ENCODE data around the gene GTF2IRD1.
A peak's percentile ranks its signal among the peaks of the same experiment; 100 is the strongest.

The GTF2IRD1 gene

GRCh38 chr7:74582447-74583039 is 128.8 kb downstream of the GTF2IRD1 start:
- H3K27ac ChIP-seq, result peak overlapping the region; percentile 69
- no peak for DNase-seq (ENCODE audit: low spot score)
- no peak for TF ChIP-seq CTCF (conservative IDR thresholded peaks at IDR 0.05; ENCODE audit: low read depth)
- POLR2A ChIA-PET (ENCODE audit: low non-redundant PET), result no interaction called here
- CTCF ChIA-PET, result interaction anchor here (0.6 to 1.2 kb wide), 5 partner anchors 15 to 715 kb away, joined by 4 to 6 read pairs (median 5); no protein-coding TSS in a partner anchor

DNA sequence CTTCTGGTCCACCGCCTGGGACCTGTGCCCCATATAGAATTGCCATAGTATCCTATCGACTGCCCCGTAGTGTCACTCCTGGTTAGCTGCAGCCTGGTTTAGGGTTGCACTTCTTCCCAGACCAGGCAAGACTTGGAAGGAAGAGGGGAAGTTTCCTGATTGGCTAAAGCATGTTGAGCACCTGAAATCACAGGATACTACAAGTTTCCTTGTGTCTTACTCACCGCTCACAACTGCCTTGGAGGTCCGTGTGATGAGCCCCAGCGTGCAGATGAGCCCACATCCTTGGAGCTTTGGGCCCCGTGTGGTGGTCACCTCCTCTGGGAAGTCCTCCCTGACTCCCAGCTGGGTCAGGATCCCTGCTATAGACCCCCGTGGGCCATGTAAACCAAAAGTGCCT is 129.9 kb downstream of the GTF2IRD1 start:
- no peak for TF ChIP-seq CTCF (conservative IDR thresholded peaks at IDR 0.05; ENCODE audit: low read depth)
- ChIA-PET CTCF (interaction anchor here (0.9 kb wide), 1 partner anchor 9 kb away, joined by 4 read pairs; no protein-coding TSS in a partner anchor), POLR2A (ENCODE audit: low non-redundant PET) (no interaction called here)
- DNase-seq (ENCODE audit: low spot score), result peak; percentile 50
- peak overlapping the region; percentile 68 for H3K27ac ChIP-seq

DNA sequence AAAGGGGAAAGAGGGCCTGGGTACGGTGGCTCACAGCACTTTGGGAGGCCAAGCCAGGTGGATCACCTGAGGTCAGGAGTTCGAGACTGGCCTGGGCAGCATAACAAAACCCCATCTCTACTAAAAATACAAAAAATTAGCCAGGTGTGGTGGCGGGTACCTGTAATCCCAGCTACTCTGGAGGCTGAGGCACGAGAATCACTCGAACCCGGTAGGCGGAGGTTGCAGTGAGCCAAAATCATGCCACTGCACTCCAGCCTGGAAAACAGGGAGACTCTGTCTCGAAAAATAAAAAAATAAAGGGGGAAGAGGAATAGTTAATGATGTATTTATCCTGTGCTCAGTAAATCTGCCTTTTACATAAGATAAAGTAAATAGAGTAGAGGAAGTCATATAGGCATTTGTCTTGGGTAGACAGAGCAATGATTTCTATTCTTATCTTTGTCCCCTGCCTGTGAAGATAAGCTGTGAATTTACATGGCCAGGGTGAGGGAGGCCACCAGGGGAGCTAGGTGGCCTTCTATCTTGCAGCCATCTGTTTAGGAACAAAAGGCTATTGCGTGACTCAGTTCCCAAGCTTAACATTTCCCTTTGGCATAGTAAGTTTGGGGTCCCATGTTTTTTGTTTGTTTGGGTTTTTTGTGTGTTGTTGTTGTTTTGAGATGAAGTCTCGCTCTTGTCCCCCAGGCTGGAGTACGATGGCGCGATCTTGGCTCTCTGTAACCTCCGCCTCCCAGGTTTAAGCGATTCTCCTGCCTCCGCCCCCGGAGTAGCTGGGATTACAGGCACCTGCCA is 130.7 kb downstream of the GTF2IRD1 start:
- TF ChIP-seq CTCF (conservative IDR thresholded peaks at IDR 0.05; ENCODE audit: low read depth), result no peak
- ChIA-PET POLR2A (ENCODE audit: low non-redundant PET) (no interaction called here), CTCF (interaction anchor here (0.9 kb wide), 1 partner anchor 9 kb away, joined by 4 read pairs; no protein-coding TSS in a partner anchor)
- no peak for DNase-seq (ENCODE audit: low spot score)
- peak overlapping the region; percentile 96 for H3K27ac ChIP-seq

DNA sequence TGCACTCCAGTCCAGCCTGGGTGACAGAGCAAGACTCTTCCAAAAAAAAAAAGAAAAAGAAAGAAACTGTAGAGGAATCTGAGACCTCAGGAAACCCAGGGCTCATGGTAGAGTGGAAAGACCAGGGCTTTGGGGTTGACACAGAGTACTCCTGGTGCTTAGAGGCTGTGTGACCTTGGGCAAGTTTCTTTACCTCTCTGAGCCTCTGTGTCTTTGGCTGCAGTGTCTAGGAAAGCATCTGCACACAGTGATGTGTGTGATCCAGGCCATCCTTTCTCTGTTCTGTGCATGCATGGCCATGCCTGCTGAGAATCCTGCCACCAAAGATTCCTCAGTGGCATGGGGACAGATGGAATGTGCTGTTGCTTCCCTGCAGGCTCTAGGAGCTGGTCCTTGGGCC is 132.1 kb downstream of the GTF2IRD1 start:
- H3K27ac ChIP-seq, result peak overlapping the region; percentile 96
- TF ChIP-seq CTCF (conservative IDR thresholded peaks at IDR 0.05; ENCODE audit: low read depth), result no peak
- no peak for DNase-seq (ENCODE audit: low spot score)
- ChIA-PET CTCF (interaction anchor here (0.6 to 0.7 kb wide), 2 partner anchors 19 to 56 kb away, joined by 3 to 7 read pairs; no protein-coding TSS in a partner anchor), POLR2A (ENCODE audit: low non-redundant PET) (no interaction called here)

- CTCF ChIA-PET, result interaction anchor here (0.7 kb wide), 1 partner anchor 57 kb away, joined by 7 read pairs; no protein-coding TSS in a partner anchor
Measured at GRCh38 chr7:74586258-74587175, 132.8 kb downstream of the GTF2IRD1 start.

More at GRCh38 chr7:74586258-74587175, 132.8 kb downstream of the GTF2IRD1 start:
- POLR2A ChIA-PET (ENCODE audit: low non-redundant PET), result interaction anchor here (0.6 kb wide), 1 partner anchor 381 kb away, joined by 7 read pairs; no protein-coding TSS in a partner anchor
- DNase-seq (ENCODE audit: low spot score), result no peak
- no peak for TF ChIP-seq CTCF (conservative IDR thresholded peaks at IDR 0.05; ENCODE audit: low read depth)
- H3K27ac ChIP-seq, result peak overlapping the region; percentile 96

All from RWPE1 (cell line).